A673 (cell line): ENCODE results near the gene DPH1. TPM values are rescaled to one million over a fixed set of nuclear protein-coding genes. Genes with fewer than 3 reads are reported as not detected.

Experiments
- BruUV-seq: library from RNA; stranded (reverse); fragments of 400-500 nt; replicated peaks from 2 replicates; lab custom pipeline; 2021; lab: Mats Ljungman, UMichigan
- CTCF ChIA-PET: fragments of 300-600 bp; sonication (Branson Sonifier 250); formaldehyde crosslinking; loops from one replicate; lab custom pipeline; 2022; ENCODE audit warnings: antibody characterized with exemption; lab: Charles Lee
- POLR2A ChIA-PET: fragments of 300-600 bp; sonication (Branson Sonifier 250); formaldehyde crosslinking; loops from one replicate; lab custom pipeline; 2022; ENCODE audit warnings: antibody characterized with exemption; ENCODE audit not compliant: low non-redundant PET; lab: Charles Lee
- DNase-seq: peaks from one replicate; pipeline ENCODE4 v3.0.0-alpha.2; 2015; ENCODE audit warnings: low spot score
- H3K27ac ChIP-seq: fragments of 200-600 bp; sonication (generic); 2 replicates; pipeline ENCODE4 v1.5.1; 2016; ENCODE audit warnings: mixed run types, low read depth, mild to moderate bottlenecking, mixed read lengths, antibody characterized with exemption, low read length; ENCODE audit not compliant: poor library complexity, severe bottlenecking
- H3K27me3 ChIP-seq: fragments of 200-600 bp; sonication (generic); replicated peaks from 2 replicates; pipeline ENCODE4 v1.6.1; 2017; ENCODE audit warnings: mixed run types, low read depth, mild to moderate bottlenecking, mixed read lengths, antibody characterized with exemption, low read length; ENCODE audit not compliant: insufficient read depth, poor library complexity
- H3K36me3 ChIP-seq: fragments of 200-600 bp; sonication (generic); 2 replicates; pipeline ENCODE4 v1.6.1; 2016; ENCODE audit warnings: mixed run types, mild to moderate bottlenecking, mixed read lengths, antibody characterized with exemption, low read length; ENCODE audit not compliant: insufficient read depth, poor library complexity, severe bottlenecking
- H3K4me1 ChIP-seq: fragments of 200-600 bp; sonication (generic); 2 replicates; pipeline ENCODE4 v1.6.1; 2017; ENCODE audit warnings: mixed run types, mild to moderate bottlenecking, mixed read lengths, antibody characterized with exemption, low read length; ENCODE audit not compliant: insufficient read depth, poor library complexity, severe bottlenecking
- H3K4me3 ChIP-seq: fragments of 200-600 bp; sonication (generic); 2 replicates; pipeline ENCODE4 v1.5.1; 2016; ENCODE audit warnings: low read depth, mixed run types, mild to moderate bottlenecking, mixed read lengths, low read length; ENCODE audit not compliant: poor library complexity, severe bottlenecking
- H3K9me3 ChIP-seq: fragments of 200-600 bp; sonication (generic); 2 replicates; pipeline ENCODE4 v1.6.1; 2016; ENCODE audit warnings: mixed run types, low read depth, mild to moderate bottlenecking, mixed read lengths, antibody characterized with exemption, low read length; ENCODE audit not compliant: poor library complexity, severe bottlenecking
- EZH2 ChIP-seq: fragments of 200-600 bp; sonication (generic); IDR thresholded peaks from 2 replicates; pipeline ENCODE4 v1.6.1; 2017; ENCODE audit warnings: borderline replicate concordance, low read depth, mild to moderate bottlenecking, mixed read lengths, antibody characterized with exemption, low read length; ENCODE audit not compliant: poor library complexity, severe bottlenecking
- intact Hi-C: fragments of 100-400 bp; cut with micrococcal nuclease; formaldehyde crosslinking; loops from one replicate; pipeline ENCODE4 v1.10.0; 2022; ENCODE audit not compliant: unreplicated experiment
- total RNA-seq: library from RNA; stranded (reverse); gene quantifications from 2 replicates; pipeline ENCODE4 v1.2.3, GENCODE V29; 2021
- TF ChIP-seq, protein P1 (sequence below): fragments of 300-800, 200-600 bp; sonication (generic); conservative IDR thresholded peaks from 2 replicates; pipeline ENCODE4 v1.5.1; 2017; ENCODE audit warnings: low read depth, mild to moderate bottlenecking, antibody characterized with exemption, low read length, moderate library complexity, mixed read lengths

DPH1 gene
- total RNA-seq, 1 experiment from 2014 or later: 51.1 TPM

DNA sequence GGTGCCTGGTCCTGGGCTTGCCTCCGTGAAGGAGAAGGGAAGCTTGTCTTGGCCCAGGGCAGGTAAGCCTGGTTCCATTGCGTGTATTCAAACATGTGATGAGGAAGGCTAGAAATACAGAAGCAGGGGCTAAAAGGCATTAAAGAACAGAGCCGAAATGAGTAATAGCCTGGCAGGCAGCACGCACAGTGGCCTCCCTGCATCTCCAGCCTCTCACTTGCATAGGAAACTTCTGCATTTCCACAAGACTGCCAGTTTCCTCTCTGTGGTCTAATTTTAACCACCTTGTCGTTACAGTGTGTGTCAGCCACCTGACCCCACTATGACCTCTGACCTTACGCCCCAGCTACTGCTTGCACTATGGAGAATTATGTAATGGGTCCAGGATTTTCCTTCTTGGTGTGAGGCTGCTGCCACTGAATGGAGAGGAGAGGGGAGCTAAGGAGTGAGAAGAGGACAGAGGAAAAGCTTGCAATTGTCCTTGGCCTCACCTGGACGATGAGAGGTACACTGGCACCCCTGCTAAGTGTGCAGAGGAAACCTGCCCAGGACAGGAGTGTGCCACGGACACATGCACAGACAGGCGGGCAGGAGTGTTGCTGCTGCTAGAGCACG is 57.8 kb downstream of the DPH1 start:
- no peak for TF ChIP-seq EZH2
- TF ChIP-seq, protein P1, sequence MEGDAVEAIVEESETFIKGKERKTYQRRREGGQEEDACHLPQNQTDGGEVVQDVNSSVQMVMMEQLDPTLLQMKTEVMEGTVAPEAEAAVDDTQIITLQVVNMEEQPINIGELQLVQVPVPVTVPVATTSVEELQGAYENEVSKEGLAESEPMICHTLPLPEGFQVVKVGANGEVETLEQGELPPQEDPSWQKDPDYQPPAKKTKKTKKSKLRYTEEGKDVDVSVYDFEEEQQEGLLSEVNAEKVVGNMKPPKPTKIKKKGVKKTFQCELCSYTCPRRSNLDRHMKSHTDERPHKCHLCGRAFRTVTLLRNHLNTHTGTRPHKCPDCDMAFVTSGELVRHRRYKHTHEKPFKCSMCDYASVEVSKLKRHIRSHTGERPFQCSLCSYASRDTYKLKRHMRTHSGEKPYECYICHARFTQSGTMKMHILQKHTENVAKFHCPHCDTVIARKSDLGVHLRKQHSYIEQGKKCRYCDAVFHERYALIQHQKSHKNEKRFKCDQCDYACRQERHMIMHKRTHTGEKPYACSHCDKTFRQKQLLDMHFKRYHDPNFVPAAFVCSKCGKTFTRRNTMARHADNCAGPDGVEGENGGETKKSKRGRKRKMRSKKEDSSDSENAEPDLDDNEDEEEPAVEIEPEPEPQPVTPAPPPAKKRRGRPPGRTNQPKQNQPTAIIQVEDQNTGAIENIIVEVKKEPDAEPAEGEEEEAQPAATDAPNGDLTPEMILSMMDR: no peak
- Histone ChIP-seq H3K4me3 (no peak overlapping the region), H3K36me3 (no peaks in the 10 kb centered on the region), H3K27ac (no peak overlapping the region), H3K4me1 (peaks cover 8% of the 10 kb centered on the region), H3K27me3 (no peaks in the 10 kb centered on the region), H3K9me3 (no peaks in the 10 kb centered on the region)
- CTCF ChIA-PET: no interaction called here
- intact Hi-C loops: no loop called here
- no peak for DNase-seq
- POLR2A ChIA-PET: no interaction called here
- no TSS peak for BruUV-seq

DNA sequence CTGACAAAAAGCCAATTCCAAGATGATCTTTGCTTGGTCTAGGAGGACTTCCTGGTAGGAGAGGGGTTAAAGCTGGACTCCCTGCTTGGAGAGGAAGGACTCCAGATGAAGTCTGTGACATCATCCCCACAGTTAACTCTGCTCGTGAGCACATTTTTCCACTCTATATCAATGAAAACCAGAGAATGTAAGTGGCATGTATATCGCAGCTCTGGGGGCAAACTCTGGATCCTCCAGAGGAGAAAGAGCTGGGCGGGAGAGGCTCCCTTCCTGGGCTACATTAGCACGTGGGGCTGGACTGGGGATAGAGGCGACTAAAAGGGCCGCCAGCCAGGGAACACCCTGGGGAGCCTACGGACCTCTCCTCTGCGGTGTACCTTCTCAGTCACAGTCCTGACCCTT is 59.1 kb downstream of the DPH1 start:
- no peak overlapping the region for H3K27ac ChIP-seq
- H3K4me3 ChIP-seq: no peak overlapping the region
- H3K36me3 ChIP-seq: no peaks in the 10 kb centered on the region
- no peaks in the 10 kb centered on the region for H3K9me3 ChIP-seq
- H3K4me1 ChIP-seq: peaks cover 8% of the 10 kb centered on the region
- H3K27me3 ChIP-seq: no peaks in the 10 kb centered on the region
- no peak for DNase-seq
- ChIA-PET POLR2A (no interaction called here), CTCF (interaction anchor here (0.6 kb wide), 1 partner anchor 126 kb away, joined by 4 read pairs; no protein-coding TSS in a partner anchor)
- no TSS peak for BruUV-seq
- TF ChIP-seq EZH2: no peak
- TF ChIP-seq, protein P1: no peak
- intact Hi-C loops: no loop called here

DNA sequence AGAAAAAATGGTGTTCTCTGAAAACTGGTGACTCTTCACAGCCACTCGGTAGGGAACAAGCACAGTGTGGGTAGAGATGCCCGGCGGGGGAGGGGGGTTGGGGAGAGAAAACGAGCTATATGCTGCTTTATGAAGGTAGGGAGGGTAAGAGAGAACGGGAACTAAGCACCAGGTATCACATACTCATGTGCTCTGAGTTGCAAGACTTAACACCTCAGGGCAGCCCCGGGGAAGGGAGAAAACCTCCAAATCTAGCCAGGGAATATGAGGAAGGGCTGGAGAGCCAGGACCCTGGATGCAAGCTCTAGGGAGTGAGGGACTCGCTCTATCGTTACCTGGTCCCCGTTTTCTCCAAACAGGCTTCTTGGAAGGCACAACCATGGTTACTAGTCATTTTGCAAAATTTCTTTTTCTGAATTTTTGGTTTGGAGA is 60.3 kb downstream of the DPH1 start:
- peaks cover 14% of the 10 kb centered on the region for H3K4me1 ChIP-seq
- no peaks in the 10 kb centered on the region for H3K9me3 ChIP-seq
- no peak overlapping the region for H3K27ac ChIP-seq
- no peak overlapping the region for H3K4me3 ChIP-seq
- H3K36me3 ChIP-seq: no peaks in the 10 kb centered on the region
- no peaks in the 10 kb centered on the region for H3K27me3 ChIP-seq
- DNase-seq: no peak
- BruUV-seq: no TSS peak
- ChIA-PET POLR2A (no interaction called here), CTCF (no interaction called here)
- no peak for TF ChIP-seq EZH2
- TF ChIP-seq, protein P1: no peak
- intact Hi-C loops: no loop called here
